ENCODE measurements around the gene HP.
"Not testable (repeated sequence)": the region's sequence is repeated elsewhere in the genome, so short reads cannot be mapped to it uniquely, and the experiment has no call there.

HP gene

GRCh38 chr16:72043539-72043938 is 10.8 kb upstream of the HP start:
- no peak for DNase-seq

GRCh38 chr16:72044296-72044695 is 10.0 kb upstream of the HP start:
- DNase-seq = no peak

GRCh38 chr16:72044825-72045359 is 9.4 kb upstream of the HP start:
- DNase-seq = no peak

GRCh38 chr16:72049110-72049509 is 5.2 kb upstream of the HP start:
- DNase-seq = no peak

GRCh38 chr16:72050769-72051464 is 3.4 kb upstream of the HP start:
- no peak for DNase-seq

GRCh38 chr16:72051818-72052217 is 2.5 kb upstream of the HP start:
- no peak for DNase-seq

- no peak for DNase-seq
Measured at GRCh38 chr16:72055911-72056310, 1.6 kb downstream of the HP start.

- not testable (repeated sequence) for DNase-seq
Measured at GRCh38 chr16:72057313-72057712, 3.0 kb downstream of the HP start.

GRCh38 chr16:72059060-72059459 is 4.8 kb downstream of the HP start:
- DNase-seq = not testable (repeated sequence)

- no peak for DNase-seq
Measured at GRCh38 chr16:72060405-72060804, 6.1 kb downstream of the HP start.

GRCh38 chr16:72061564-72061963 is 7.3 kb downstream of the HP start:
- DNase-seq = no peak

- DNase-seq = no peak
Measured at GRCh38 chr16:72064361-72064894, 10.1 kb downstream of the HP start.

- no peak for DNase-seq
Measured at GRCh38 chr16:72066747-72067146, 12.4 kb downstream of the HP start.

- no peak for DNase-seq
Measured at GRCh38 chr16:72068930-72069329, 14.6 kb downstream of the HP start.

GRCh38 chr16:72072514-72073342 is 18.4 kb downstream of the HP start:
- no peak for DNase-seq

GRCh38 chr16:72073560-72074230 is 19.4 kb downstream of the HP start:
- no peak for DNase-seq

GRCh38 chr16:72075067-72075466 is 20.8 kb downstream of the HP start:
- not testable (repeated sequence) for DNase-seq

GRCh38 chr16:72076991-72077706 is 22.8 kb downstream of the HP start:
- not testable (repeated sequence) for DNase-seq

GRCh38 chr16:72083778-72084404 is 29.6 kb downstream of the HP start:
- DNase-seq = no peak

- DNase-seq = no peak
Measured at GRCh38 chr16:72084445-72084844, 30.1 kb downstream of the HP start.

- DNase-seq = no peak
Measured at GRCh38 chr16:72085002-72085401, 30.7 kb downstream of the HP start.

- no peak for DNase-seq
Measured at GRCh38 chr16:72091217-72091616, 36.9 kb downstream of the HP start.

Data from NCI-H1930 (cell line).